Thyroid gland (tissue), 4 donors: ENCODE data around the gene VPS54. TPM values are rescaled to one million over a fixed set of nuclear protein-coding genes. Genes with fewer than 3 reads are reported as not detected.

ENCODE experiments used
- DNase-seq, 2 donors: peaks; one replicate each; pipeline ENCODE4 v3.0.0-alpha.2; 2019
- H3K27ac ChIP-seq, 3 donors: fragments of 200-600 bp; sonication (generic); 1 replicate in 2 of 3; 2 replicates in 1 of 3; pipeline ENCODE4 v1.5.1; 2016 to 2019; ENCODE audit warnings: mild to moderate bottlenecking in 1 of 3, moderate library complexity in 1 of 3
- H3K27me3 ChIP-seq: fragments of 200-600 bp; sonication (generic); one replicate; pipeline ENCODE4 v1.5.1; 2019
- H3K36me3 ChIP-seq, 2 donors: fragments of 200-600 bp; sonication (generic); one replicate each; pipeline ENCODE4 v1.5.1; 2016 to 2019
- H3K4me1 ChIP-seq, 2 donors: fragments of 200-600 bp; sonication (generic); one replicate each; pipeline ENCODE4 v1.5.1; 2017 to 2019
- H3K4me3 ChIP-seq, 3 donors: fragments of 200-600 bp; sonication (generic); replicated peaks in 1 of 3; 1 replicate in 2 of 3; 2 replicates in 1 of 3; pipeline ENCODE4 v1.5.1; 2016; ENCODE audit warnings: mild to moderate bottlenecking in 1 of 3
- H3K9me3 ChIP-seq: fragments of 200-600 bp; sonication (generic); one replicate; pipeline ENCODE4 v1.5.1; 2017
- POLR2A ChIP-seq, 2 donors: fragments of 450-650 bp; IDR thresholded peaks; one replicate each; pipeline ENCODE4 v1.6.1; 2017; ENCODE audit warnings: antibody characterized with exemption in 2 of 2, mild to moderate bottlenecking in 2 of 2, moderate library complexity in 1 of 2
- WGBS, 2 donors: methylation state at CpG; one replicate each; pipeline ENCODE4 v1.1.5; 2017; 5-methylcytosine and 5-hydroxymethylcytosine counted together
- intact Hi-C: fragments of 100-400 bp; cut with DNase I; formaldehyde crosslinking; loops from one replicate; pipeline ENCODE4 v1.15.1; 2023
- total RNA-seq, 4 donors: library from RNA; depleted of rRNA; stranded (reverse); fragments of >200 nt; gene quantifications; one replicate each; pipeline ENCODE4 v1.2.3, GENCODE V29; 2016
- TF ChIP-seq, protein P1 (sequence below), 6 experiments: fragments of 200-600 bp in 3 of 6; fragments of 450-650 bp in 3 of 6; sonication (generic) in 3 of 6; IDR thresholded peaks; one replicate each; pipeline ENCODE4 v1.5.1; 2016 to 2019; ENCODE audit warnings: antibody characterized with exemption in 6 of 6, mild to moderate bottlenecking in 2 of 6, inconsistent platforms in 1 of 6, moderate library complexity in 1 of 6

VPS54 gene, protein sequence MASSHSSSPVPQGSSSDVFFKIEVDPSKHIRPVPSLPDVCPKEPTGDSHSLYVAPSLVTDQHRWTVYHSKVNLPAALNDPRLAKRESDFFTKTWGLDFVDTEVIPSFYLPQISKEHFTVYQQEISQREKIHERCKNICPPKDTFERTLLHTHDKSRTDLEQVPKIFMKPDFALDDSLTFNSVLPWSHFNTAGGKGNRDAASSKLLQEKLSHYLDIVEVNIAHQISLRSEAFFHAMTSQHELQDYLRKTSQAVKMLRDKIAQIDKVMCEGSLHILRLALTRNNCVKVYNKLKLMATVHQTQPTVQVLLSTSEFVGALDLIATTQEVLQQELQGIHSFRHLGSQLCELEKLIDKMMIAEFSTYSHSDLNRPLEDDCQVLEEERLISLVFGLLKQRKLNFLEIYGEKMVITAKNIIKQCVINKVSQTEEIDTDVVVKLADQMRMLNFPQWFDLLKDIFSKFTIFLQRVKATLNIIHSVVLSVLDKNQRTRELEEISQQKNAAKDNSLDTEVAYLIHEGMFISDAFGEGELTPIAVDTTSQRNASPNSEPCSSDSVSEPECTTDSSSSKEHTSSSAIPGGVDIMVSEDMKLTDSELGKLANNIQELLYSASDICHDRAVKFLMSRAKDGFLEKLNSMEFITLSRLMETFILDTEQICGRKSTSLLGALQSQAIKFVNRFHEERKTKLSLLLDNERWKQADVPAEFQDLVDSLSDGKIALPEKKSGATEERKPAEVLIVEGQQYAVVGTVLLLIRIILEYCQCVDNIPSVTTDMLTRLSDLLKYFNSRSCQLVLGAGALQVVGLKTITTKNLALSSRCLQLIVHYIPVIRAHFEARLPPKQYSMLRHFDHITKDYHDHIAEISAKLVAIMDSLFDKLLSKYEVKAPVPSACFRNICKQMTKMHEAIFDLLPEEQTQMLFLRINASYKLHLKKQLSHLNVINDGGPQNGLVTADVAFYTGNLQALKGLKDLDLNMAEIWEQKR
- 10 to 100 TPM; 34.4 to 40.8 (median 35.9) TPM for total RNA-seq

DNA sequence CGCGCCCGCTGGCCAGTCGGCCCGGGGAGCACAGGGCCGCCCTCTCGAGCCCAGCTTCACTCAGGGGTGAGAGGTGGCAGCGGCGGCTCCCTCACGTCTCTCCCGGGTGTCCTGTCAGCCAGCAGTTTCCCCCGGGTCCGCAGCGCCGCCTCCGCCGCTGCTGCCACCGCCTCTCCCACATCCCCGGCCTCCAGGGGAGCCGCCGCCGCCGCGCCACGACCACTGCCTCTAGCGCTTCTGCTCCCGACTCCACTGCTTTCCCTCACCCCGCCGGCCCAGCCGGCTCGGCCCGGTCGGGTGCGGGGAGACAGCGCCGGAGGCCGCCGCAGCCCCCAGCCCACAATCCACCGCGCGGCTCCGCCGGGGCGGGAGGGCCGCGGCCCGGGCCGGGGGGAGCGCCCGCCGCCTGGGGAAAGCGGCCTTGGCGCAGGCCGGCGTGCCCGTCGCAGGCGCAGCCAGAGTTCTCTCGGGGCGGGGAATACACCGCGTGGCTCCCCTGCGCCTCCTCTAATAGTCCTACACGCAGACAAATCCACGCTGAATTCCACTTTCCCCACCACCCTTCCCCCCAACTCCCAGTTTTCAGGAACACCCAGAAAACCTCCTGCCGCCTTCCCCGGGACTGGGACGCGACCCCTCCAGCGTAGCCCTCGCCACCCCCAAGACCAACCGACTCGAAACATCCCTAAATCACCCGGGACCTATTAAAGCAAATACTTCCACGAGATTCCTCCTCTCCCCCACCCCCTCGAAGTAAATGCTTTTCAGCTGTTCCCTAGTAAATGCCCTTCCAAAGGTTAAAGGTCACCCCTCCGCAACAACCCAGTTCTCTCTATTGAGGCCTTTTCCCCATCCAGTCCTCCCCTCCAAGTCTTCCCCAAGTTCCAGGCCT lies at the start of gene VPS54:
Gene VPS54, minus strand, starts transcription at position 346 of the 892 bp plus-strand sequence. CDS start 35,429 bp downstream, outside the sequence.
- H3K9me3 ChIP-seq = no peaks in the 10 kb centered on the region
- peak; percentile 59 to 66 for DNase-seq
- H3K27me3 ChIP-seq = no peaks in the 10 kb centered on the region
- H3K27ac ChIP-seq = peak within 1 kb of the TSS; percentile 96 to 97 (median 96)
- 5 to 13% methylated on average over 14 to 29 of the region's 77 CpGs for WGBS, 2 donors
- peak in 1 of 2 donors; percentile 75 for TF ChIP-seq POLR2A (IDR thresholded peaks at IDR 0.05)
- TF ChIP-seq, protein P1, sequence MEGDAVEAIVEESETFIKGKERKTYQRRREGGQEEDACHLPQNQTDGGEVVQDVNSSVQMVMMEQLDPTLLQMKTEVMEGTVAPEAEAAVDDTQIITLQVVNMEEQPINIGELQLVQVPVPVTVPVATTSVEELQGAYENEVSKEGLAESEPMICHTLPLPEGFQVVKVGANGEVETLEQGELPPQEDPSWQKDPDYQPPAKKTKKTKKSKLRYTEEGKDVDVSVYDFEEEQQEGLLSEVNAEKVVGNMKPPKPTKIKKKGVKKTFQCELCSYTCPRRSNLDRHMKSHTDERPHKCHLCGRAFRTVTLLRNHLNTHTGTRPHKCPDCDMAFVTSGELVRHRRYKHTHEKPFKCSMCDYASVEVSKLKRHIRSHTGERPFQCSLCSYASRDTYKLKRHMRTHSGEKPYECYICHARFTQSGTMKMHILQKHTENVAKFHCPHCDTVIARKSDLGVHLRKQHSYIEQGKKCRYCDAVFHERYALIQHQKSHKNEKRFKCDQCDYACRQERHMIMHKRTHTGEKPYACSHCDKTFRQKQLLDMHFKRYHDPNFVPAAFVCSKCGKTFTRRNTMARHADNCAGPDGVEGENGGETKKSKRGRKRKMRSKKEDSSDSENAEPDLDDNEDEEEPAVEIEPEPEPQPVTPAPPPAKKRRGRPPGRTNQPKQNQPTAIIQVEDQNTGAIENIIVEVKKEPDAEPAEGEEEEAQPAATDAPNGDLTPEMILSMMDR (IDR thresholded peaks at IDR 0.05) = no peak
- peak within 1 kb of the TSS in 2 of 3 donors; percentile 53 to 94 for H3K4me3 ChIP-seq
- intact Hi-C loops = no loop called here
- H3K4me1 ChIP-seq = peaks cover 7 to 18% of the 10 kb centered on the region in 2 donors
- H3K36me3 ChIP-seq = no peaks in the 10 kb centered on the region

DNA sequence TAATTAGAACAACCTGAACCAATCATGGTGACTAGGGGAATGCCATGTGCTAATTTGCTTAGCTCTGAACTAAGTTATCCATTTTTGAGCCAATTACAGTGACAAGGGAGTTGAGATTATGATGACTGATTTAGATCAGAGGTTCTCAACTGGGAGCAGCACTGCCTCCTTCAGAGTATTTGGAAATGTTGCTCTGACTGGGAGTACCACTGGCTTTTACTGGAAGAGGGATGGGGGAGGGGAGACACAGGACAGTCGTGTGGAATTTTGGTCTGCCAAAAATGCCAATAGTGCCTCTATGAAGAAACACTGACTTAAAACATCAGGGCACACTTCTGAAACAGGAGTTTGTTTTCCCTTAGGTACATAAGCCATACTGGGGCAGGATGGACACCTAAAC lies 48.1 kb upstream of the VPS54 start:
- Histone ChIP-seq H3K27ac (no peak overlapping the region), H3K9me3 (no peaks in the 10 kb centered on the region), H3K4me3 (no peak overlapping the region), H3K27me3 (no peaks in the 10 kb centered on the region), H3K36me3 (no peaks in the 10 kb centered on the region), H3K4me1 (no peaks in the 10 kb centered on the region)
- no peak for DNase-seq
- no peak for TF ChIP-seq POLR2A (IDR thresholded peaks at IDR 0.05)
- TF ChIP-seq, protein P1 (IDR thresholded peaks at IDR 0.05) = no peak
- intact Hi-C loops = no loop called here
- 29 to 73% methylated on average over 1 of the region's 1 CpG for WGBS, 2 donors

DNA sequence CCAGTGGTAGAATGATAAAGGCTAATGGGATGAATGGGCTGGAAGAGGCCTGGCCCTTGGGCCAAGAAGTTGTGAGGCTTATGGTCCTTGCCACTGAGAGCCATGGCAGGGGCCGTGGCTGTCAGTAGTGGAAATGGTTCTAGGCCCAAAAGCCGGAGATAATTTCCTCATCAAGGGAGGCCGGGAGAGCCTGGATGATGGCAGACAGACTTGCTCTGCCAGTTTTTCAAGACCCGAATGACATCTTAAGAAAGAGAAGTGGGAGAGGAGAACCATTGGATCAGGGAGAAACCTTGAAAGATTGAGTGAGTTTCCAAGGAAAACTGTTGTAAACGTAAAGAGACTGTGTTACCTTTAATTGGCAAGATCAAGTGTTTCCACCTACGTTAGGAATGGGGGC lies 46.3 kb upstream of the VPS54 start:
- WGBS, 2 donors = 37 to 60% methylated on average over 6 of the region's 6 CpGs
- H3K27me3 ChIP-seq = no peaks in the 10 kb centered on the region
- TF ChIP-seq, protein P1 (IDR thresholded peaks at IDR 0.05) = no peak
- TF ChIP-seq POLR2A (IDR thresholded peaks at IDR 0.05) = no peak
- no peaks in the 10 kb centered on the region for H3K36me3 ChIP-seq
- intact Hi-C loops = no loop called here
- no peaks in the 10 kb centered on the region for H3K4me1 ChIP-seq
- DNase-seq = no peak
- H3K4me3 ChIP-seq = no peak overlapping the region
- H3K27ac ChIP-seq = no peak overlapping the region
- H3K9me3 ChIP-seq = no peaks in the 10 kb centered on the region

DNA sequence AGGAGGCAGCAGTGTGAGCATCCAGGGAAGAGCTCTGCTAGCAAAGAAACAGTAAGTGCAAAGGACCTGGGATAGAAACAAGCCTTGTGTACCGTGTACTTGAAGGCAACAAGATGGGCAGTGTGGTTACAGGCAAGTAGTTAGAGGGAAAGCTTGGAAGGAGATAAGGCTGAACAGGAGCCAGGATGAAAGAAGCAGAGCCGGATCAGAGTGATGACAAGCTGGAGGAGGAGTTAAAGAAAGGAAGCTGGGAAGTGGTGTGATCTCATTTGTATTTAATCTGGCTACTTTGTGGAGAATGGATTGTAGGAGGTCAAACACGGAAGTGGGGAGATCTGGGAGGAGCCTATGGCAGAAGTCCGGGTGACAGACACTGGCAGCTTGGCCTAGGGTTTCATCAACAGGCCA lies 44.7 kb upstream of the VPS54 start:
- H3K27me3 ChIP-seq = no peaks in the 10 kb centered on the region
- H3K27ac ChIP-seq = peak overlapping the region in 2 of 3 donors; percentile 18 to 46
- TF ChIP-seq, protein P1 (IDR thresholded peaks at IDR 0.05) = no peak
- no peak for TF ChIP-seq POLR2A (IDR thresholded peaks at IDR 0.05)
- H3K9me3 ChIP-seq = no peaks in the 10 kb centered on the region
- H3K4me1 ChIP-seq = no peaks in the 10 kb centered on the region
- no peak overlapping the region for H3K4me3 ChIP-seq
- no peaks in the 10 kb centered on the region for H3K36me3 ChIP-seq
- intact Hi-C loops = no loop called here
- no peak for DNase-seq
- WGBS, 2 donors = 54 to 71% methylated on average over 4 of the region's 4 CpGs
